K562 (cell line): ENCODE data around the gene TEP1. TPM values are rescaled to one million over a fixed set of nuclear protein-coding genes. Genes with fewer than 3 reads are reported as not detected.

Experiments
- CREB1 ChIP-seq, 2 experiments: sonication (generic) in 1 of 2; formaldehyde crosslinking in 1 of 2; IDR thresholded peaks; 2 replicates each; pipeline versions ENCODE4 v1.6.1 to v1.8.0; 2012 to 2022; ENCODE audit warnings: inconsistent platforms in 1 of 2, mild to moderate bottlenecking in 1 of 2, missing genetic modification reagents in 1 of 2, moderate library complexity in 1 of 2
- DIDO1 ChIP-seq: fragments of 450-650 bp; IDR thresholded peaks from 2 replicates; pipeline ENCODE4 v1.6.1; 2016; ENCODE audit warnings: low read depth, missing biosample characterization, missing genetic modification characterization
- MEIS2 ChIP-seq: fragments of 450-650 bp; IDR thresholded peaks from 2 replicates; pipeline ENCODE4 v1.6.1; 2014; ENCODE audit warnings: mild to moderate bottlenecking; ENCODE audit not compliant: partially characterized antibody
- NFATC3 ChIP-seq: fragments of 450-650 bp; IDR thresholded peaks from 2 replicates; pipeline ENCODE4 v1.6.1; 2017; ENCODE audit warnings: mild to moderate bottlenecking
- NUFIP1 ChIP-seq: fragments of 450-650 bp; IDR thresholded peaks from 2 replicates; pipeline ENCODE4 v1.6.1; 2018; ENCODE audit not compliant: partially characterized antibody
- PHTF2 ChIP-seq: fragments of 250-450 bp; sonication (Bioruptor Pico); IDR thresholded peaks from 2 replicates; pipeline ENCODE4 v1.5.0; 2021; ENCODE audit warnings: mild to moderate bottlenecking
- PRDM10 ChIP-seq: fragments of 450-650 bp; IDR thresholded peaks from 2 replicates; pipeline ENCODE4 v1.6.1; 2018; ENCODE audit not compliant: partially characterized antibody
- RB1 ChIP-seq: fragments of 450-650 bp; IDR thresholded peaks from 2 replicates; pipeline ENCODE4 v1.6.1; 2017; ENCODE audit warnings: low read depth, mild to moderate bottlenecking
- RBFOX2 ChIP-seq: fragments of 200-400 bp; formaldehyde crosslinking; IDR thresholded peaks from 2 replicates; pipeline ENCODE4 v1.6.1; 2017; ENCODE audit warnings: low read depth, mild to moderate bottlenecking, low read length, moderate library complexity
- ZNF584 ChIP-seq: fragments of 200-800 bp; sonication (Bioruptor generic); IDR thresholded peaks from 2 replicates; pipeline ENCODE4 v1.6.1; 2016; ENCODE audit warnings: low read depth, mild to moderate bottlenecking, missing genetic modification characterization, missing compliant biosample characterization
- ZNF830 ChIP-seq: fragments of 250-450 bp; sonication (Bioruptor Pico); IDR thresholded peaks from 2 replicates; pipeline ENCODE4 v1.5.0; 2021; ENCODE audit warnings: mild to moderate bottlenecking
- polyA plus RNA-seq, 8 experiments: library from polyadenylated mRNA; depleted of rRNA in 4 of 8; stranded (reverse) in 5 of 8; unstranded in 3 of 8; fragments of >200 nt; fragmentation: Nextera tagmentation in 2 of 8; fragmentation: Illumina TruSeq in 1 of 8; extraction: Ambion mirVana in 2 of 8; extraction: Trizol in 1 of 8; gene quantifications; 2 replicates each; pipeline versions ENCODE4 v1.2.1 to v1.2.3, GENCODE V29; 2011 to 2014; ENCODE audit warnings: inconsistent platforms in 1 of 8, missing spikeins in 1 of 8
- total RNA-seq, 7 experiments: library from RNA; depleted of rRNA in 6 of 7; stranded (reverse); fragments of >200 nt in 6 of 7; fragmentation: Illumina TruSeq in 2 of 7; extraction: Trizol in 2 of 7; gene quantifications; 2 replicates each; pipeline versions ENCODE4 v1.2.1 to v1.2.3, GENCODE V29; 2011 to 2021; ENCODE audit warnings: low replicate concordance in 1 of 7

TEP1 gene
- total and polyA plus RNA-seq, 9 of the 15 experiments (the other 6 are each of a cell fraction or from before 2014, with no cell fraction given): 1.0 to 12.2 (median 7.1) TPM

- TF ChIP-seq PRDM10 (no peak), RBFOX2 (no peak), ZNF830 (CRISPR knock-in tag) (no peak), CREB1 (IDR thresholded peaks at IDR 0.05) (no peak), CREB1 (CRISPR knock-in tag; IDR thresholded peaks at IDR 0.05) (no peak), ZNF584 (no peak), RB1 (no peak), PHTF2 (CRISPR knock-in tag) (no peak), NUFIP1 (no peak), DIDO1 (tag) (no peak), NFATC3 (no peak), MEIS2 (no peak)
These were observed 33.6 kb downstream of the TEP1 start (continued) for GRCh38 chr14:20379743-20380142.
